CD14-positive monocyte (primary cell): ENCODE results near the gene TNIP3. TPM values are rescaled to one million over a fixed set of nuclear protein-coding genes. Genes with fewer than 3 reads are reported as not detected.

Experiments
- DNase-seq, 3 donors: peaks; one replicate each; pipeline ENCODE4 v3.0.0-alpha.2; 2011 to 2022
- H2AFZ ChIP-seq: 2 replicates; pipeline ENCODE4 v1.6.0; 2012; ENCODE audit warnings: mild to moderate bottlenecking, low read depth, low read length, inconsistent platforms; ENCODE audit not compliant: insufficient read depth, poor library complexity, severe bottlenecking
- H3K27ac ChIP-seq, 2 donors: 1 replicate in 1 of 2; 2 replicates in 1 of 2; pipeline ENCODE4 v1.5.1; 2012 to 2013; ENCODE audit warnings: low read length in 2 of 2, control low read depth in 1 of 2, inconsistent platforms in 1 of 2, low read depth in 1 of 2, mild to moderate bottlenecking in 1 of 2
- H3K27me3 ChIP-seq, 2 donors: one replicate each; pipeline versions ENCODE4 v1.6.0 to v1.6.1; 2011 to 2013; ENCODE audit warnings: low read length in 2 of 2; ENCODE audit not compliant: control insufficient read depth in 2 of 2, insufficient read depth in 2 of 2
- H3K36me3 ChIP-seq, 2 donors: replicated peaks in 1 of 2; 1 replicate in 1 of 2; 2 replicates in 1 of 2; pipeline versions ENCODE4 v1.5.1 to v1.6.1; 2012 to 2013; ENCODE audit warnings: low read length in 2 of 2, control low read depth in 1 of 2, inconsistent platforms in 1 of 2, mild to moderate bottlenecking in 1 of 2; ENCODE audit not compliant: insufficient read depth in 2 of 2, control insufficient read depth in 1 of 2
- H3K4me1 ChIP-seq, 2 donors: 1 replicate in 1 of 2; 2 replicates in 1 of 2; pipeline versions ENCODE4 v1.5.1 to v1.6.1; 2012 to 2013; ENCODE audit warnings: low read length in 2 of 2, control low read depth in 1 of 2, inconsistent platforms in 1 of 2, mild to moderate bottlenecking in 1 of 2, moderate library complexity in 1 of 2; ENCODE audit not compliant: insufficient read depth in 2 of 2, control insufficient read depth in 1 of 2
- H3K4me2 ChIP-seq: replicated peaks from 2 replicates; pipeline ENCODE3; 2012; ENCODE audit warnings: low read length, moderate library complexity, mild to moderate bottlenecking; ENCODE audit not compliant: poor library complexity, severe bottlenecking; ENCODE audit errors: extremely low read depth
- H3K4me3 ChIP-seq, 3 experiments: fragments of 200-600 bp in 1 of 3; sonication (generic) in 1 of 3; replicated peaks in 1 of 3; 1 replicate in 2 of 3; 2 replicates in 1 of 3; pipeline ENCODE4 v1.5.1; 2011 to 2013; ENCODE audit warnings: low read length in 3 of 3, mild to moderate bottlenecking in 3 of 3, control low read depth in 2 of 3, low read depth in 2 of 3, inconsistent platforms in 1 of 3, moderate library complexity in 1 of 3
- H3K79me2 ChIP-seq: 2 replicates; pipeline ENCODE4 v1.6.0; 2012; ENCODE audit warnings: mild to moderate bottlenecking, control low read depth, inconsistent platforms, low read length, moderate library complexity; ENCODE audit not compliant: insufficient read depth
- H3K9ac ChIP-seq: 2 replicates; pipeline ENCODE4 v1.6.0; 2017; ENCODE audit warnings: low read length, mild to moderate bottlenecking; ENCODE audit not compliant: insufficient read depth, poor library complexity, severe bottlenecking
- H3K9me3 ChIP-seq, 2 donors: replicated peaks in 1 of 2; 1 replicate in 1 of 2; 2 replicates in 1 of 2; pipeline versions ENCODE4 v1.5.1 to v1.6.1; 2012 to 2013; ENCODE audit warnings: low read length in 2 of 2, control low read depth in 1 of 2; ENCODE audit not compliant: control insufficient read depth in 1 of 2, insufficient read depth in 1 of 2
- H4K20me1 ChIP-seq: 2 replicates; pipeline ENCODE4 v1.6.0; 2012; ENCODE audit warnings: mild to moderate bottlenecking, low read length, control low read depth, moderate library complexity; ENCODE audit not compliant: insufficient read depth
- H3K27ac Mint-ChIP-seq, 7 donors: one replicate each; pipeline ENCODE4 v1.8.0; 2020; ENCODE audit warnings: mild to moderate bottlenecking in 7 of 7, mixed read lengths in 7 of 7, moderate library complexity in 6 of 7, inconsistent platforms in 2 of 7
- H3K27me3 Mint-ChIP-seq, 3 donors: one replicate each; pipeline ENCODE4 v1.8.0; 2021 to 2022; ENCODE audit warnings: low read depth in 3 of 3, mild to moderate bottlenecking in 3 of 3, mixed read lengths in 3 of 3, moderate library complexity in 3 of 3, inconsistent platforms in 1 of 3
- H3K36me3 Mint-ChIP-seq, 2 donors: one replicate each; pipeline ENCODE4 v1.8.0; 2020; ENCODE audit warnings: mixed read lengths in 2 of 2, inconsistent platforms in 1 of 2, mild to moderate bottlenecking in 1 of 2
- H3K4me1 Mint-ChIP-seq: one replicate; pipeline ENCODE4 v1.8.0; 2020; ENCODE audit warnings: mild to moderate bottlenecking, mixed read lengths
- H3K4me3 Mint-ChIP-seq, 2 donors: one replicate each; pipeline ENCODE4 v1.8.0; 2020; ENCODE audit warnings: mild to moderate bottlenecking in 2 of 2, mixed read lengths in 2 of 2, moderate library complexity in 1 of 2
- H3K9me3 Mint-ChIP-seq, 7 donors: one replicate each; pipeline ENCODE4 v1.8.0; 2020 to 2022; ENCODE audit warnings: mixed read lengths in 7 of 7, mild to moderate bottlenecking in 6 of 7, moderate library complexity in 6 of 7, inconsistent platforms in 2 of 7
- WGBS: methylation state at CpG from one replicate; pipeline ENCODE4 v1.1.5; 2013; ENCODE audit warnings: missing lambda C conversion rate; ENCODE audit not compliant: insufficient coverage; 5-methylcytosine and 5-hydroxymethylcytosine counted together
- intact Hi-C, 2 donors: fragments of 100-400 bp; cut with micrococcal nuclease; formaldehyde crosslinking; loops; one replicate each; pipeline versions ENCODE4 v1.15.0 to v1.15.1; 2023
- polyA plus RNA-seq, 3 donors: library from polyadenylated mRNA; depleted of rRNA in 1 of 3; unstranded in 2 of 3; stranded (reverse) in 1 of 3; fragments of 300-500 nt in 2 of 3; fragments of >200 nt in 1 of 3; fragmentation: Illumina TruSeq in 2 of 3; gene quantifications; 1 replicate in 2 of 3; 2 replicates in 1 of 3; pipeline ENCODE4 v1.2.3, GENCODE V29; 2012 to 2021
- TF ChIP-seq, protein P1 (sequence below): fragments of 200-600 bp; IDR thresholded peaks from one replicate; pipeline ENCODE4 v1.8.0; 2022; ENCODE audit warnings: antibody characterized with exemption, mild to moderate bottlenecking

The TNIP3 gene
- polyA plus RNA-seq, 3 donors = 0.20 TPM; not detected in 2

DNA sequence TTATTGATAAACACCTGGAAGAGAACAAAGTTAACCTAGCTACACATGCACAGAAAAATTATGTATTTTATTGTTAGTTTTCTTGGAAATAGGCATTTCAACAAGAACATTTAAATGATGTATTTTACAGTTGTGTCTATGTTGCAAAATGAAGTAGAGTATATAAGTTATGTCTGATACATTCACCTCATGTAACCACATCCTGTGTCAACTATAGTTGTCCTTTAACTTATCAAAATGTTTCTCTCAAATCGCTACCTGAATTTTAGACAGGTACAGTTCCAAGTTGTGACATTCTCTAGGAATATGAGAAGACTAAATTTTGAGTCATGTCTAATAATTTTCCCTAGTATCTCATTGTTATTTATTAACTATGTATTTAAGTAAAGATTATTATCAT, 27.2 kb upstream of the TNIP3 start:
- no peaks in the 10 kb centered on the region for H3K27me3 ChIP-seq
- H3K27me3 Mint-ChIP-seq = peaks cover 0 to 3% (median 0%) of the 10 kb centered on the region in 3 donors
- no peaks in the 10 kb centered on the region for H3K79me2 ChIP-seq
- H3K27ac Mint-ChIP-seq = no peak overlapping the region
- WGBS = no CpG with 5 or more reads among the region's 1 CpG
- H3K4me2 ChIP-seq = no peak overlapping the region
- TF ChIP-seq, protein P1, sequence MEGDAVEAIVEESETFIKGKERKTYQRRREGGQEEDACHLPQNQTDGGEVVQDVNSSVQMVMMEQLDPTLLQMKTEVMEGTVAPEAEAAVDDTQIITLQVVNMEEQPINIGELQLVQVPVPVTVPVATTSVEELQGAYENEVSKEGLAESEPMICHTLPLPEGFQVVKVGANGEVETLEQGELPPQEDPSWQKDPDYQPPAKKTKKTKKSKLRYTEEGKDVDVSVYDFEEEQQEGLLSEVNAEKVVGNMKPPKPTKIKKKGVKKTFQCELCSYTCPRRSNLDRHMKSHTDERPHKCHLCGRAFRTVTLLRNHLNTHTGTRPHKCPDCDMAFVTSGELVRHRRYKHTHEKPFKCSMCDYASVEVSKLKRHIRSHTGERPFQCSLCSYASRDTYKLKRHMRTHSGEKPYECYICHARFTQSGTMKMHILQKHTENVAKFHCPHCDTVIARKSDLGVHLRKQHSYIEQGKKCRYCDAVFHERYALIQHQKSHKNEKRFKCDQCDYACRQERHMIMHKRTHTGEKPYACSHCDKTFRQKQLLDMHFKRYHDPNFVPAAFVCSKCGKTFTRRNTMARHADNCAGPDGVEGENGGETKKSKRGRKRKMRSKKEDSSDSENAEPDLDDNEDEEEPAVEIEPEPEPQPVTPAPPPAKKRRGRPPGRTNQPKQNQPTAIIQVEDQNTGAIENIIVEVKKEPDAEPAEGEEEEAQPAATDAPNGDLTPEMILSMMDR = no peak
- no peak overlapping the region for H2AFZ ChIP-seq
- no peak for DNase-seq
- no peaks in the 10 kb centered on the region for H3K36me3 Mint-ChIP-seq
- H3K4me1 Mint-ChIP-seq = peaks cover 1% of the 10 kb centered on the region
- H3K36me3 ChIP-seq = no peaks in the 10 kb centered on the region
- no peaks in the 10 kb centered on the region for H3K9me3 Mint-ChIP-seq
- no peak overlapping the region for H3K4me3 ChIP-seq
- H3K4me1 ChIP-seq = no peaks in the 10 kb centered on the region
- H3K4me3 Mint-ChIP-seq = no peak overlapping the region
- H4K20me1 ChIP-seq = no peaks in the 10 kb centered on the region
- intact Hi-C loops = loop anchor here in 1 of 2 donors (5.0 to 10.0 kb wide), 2 partner anchors 63 to 116 kb away; no protein-coding TSS in a partner anchor
- no peaks in the 10 kb centered on the region for H3K9me3 ChIP-seq
- no peak overlapping the region for H3K9ac ChIP-seq
- H3K27ac ChIP-seq = no peak overlapping the region

DNA sequence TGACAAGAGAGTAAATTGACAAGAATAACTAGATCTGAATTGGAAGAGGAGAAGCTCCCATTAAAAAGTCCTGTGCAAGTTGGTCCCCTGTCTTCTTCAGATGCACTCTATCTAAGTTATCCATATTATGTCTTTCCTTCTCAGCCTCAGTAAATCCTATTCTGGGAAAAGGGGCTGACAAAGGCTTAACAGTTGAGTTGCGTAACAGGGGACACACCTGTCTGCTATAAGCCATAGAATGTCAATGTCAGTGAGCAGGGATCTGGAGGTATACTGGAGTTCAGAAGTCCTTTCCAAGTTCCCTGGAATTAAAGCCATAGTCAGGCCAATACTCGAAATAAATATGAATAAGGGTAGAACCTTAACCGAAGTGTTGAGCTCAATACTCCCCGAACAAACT, 26.3 kb upstream of the TNIP3 start:
- WGBS = 90% methylated on average over 2 of the region's 4 CpGs
- H3K4me1 Mint-ChIP-seq = peaks cover 1% of the 10 kb centered on the region

More for the DNA sequence above, 26.3 kb upstream of the TNIP3 start:
- no peaks in the 10 kb centered on the region for H3K79me2 ChIP-seq
- TF ChIP-seq, protein P1 = no peak
- no peaks in the 10 kb centered on the region for H3K27me3 ChIP-seq
- no peak overlapping the region for H3K9ac ChIP-seq
- H3K27me3 Mint-ChIP-seq = peaks cover 0 to 3% (median 0%) of the 10 kb centered on the region in 3 donors
- no peak overlapping the region for H3K4me2 ChIP-seq
- no peaks in the 10 kb centered on the region for H3K36me3 Mint-ChIP-seq
- H3K36me3 ChIP-seq = no peaks in the 10 kb centered on the region
- no peaks in the 10 kb centered on the region for H3K9me3 Mint-ChIP-seq
- no peak for DNase-seq
- no peak overlapping the region for H3K4me3 Mint-ChIP-seq
- no peak overlapping the region for H2AFZ ChIP-seq
- no peaks in the 10 kb centered on the region for H3K4me1 ChIP-seq
- H3K4me3 ChIP-seq = no peak overlapping the region
- H3K27ac Mint-ChIP-seq = no peak overlapping the region
- intact Hi-C loops = loop anchor here in 1 of 2 donors (5.0 to 10.0 kb wide), 2 partner anchors 64 to 117 kb away; no protein-coding TSS in a partner anchor
- no peaks in the 10 kb centered on the region for H3K9me3 ChIP-seq
- no peaks in the 10 kb centered on the region for H4K20me1 ChIP-seq
- no peak overlapping the region for H3K27ac ChIP-seq
